Measurements from ENCODE around the gene KRTAP9-6.

- no peak for TF ChIP-seq CTCF (IDR thresholded peaks at IDR 0.05)
- no peak for TF ChIP-seq POLR2AphosphoS5 (IDR thresholded peaks at IDR 0.05)
- no peak for TF ChIP-seq EP300 (IDR thresholded peaks at IDR 0.05)
- no peak for TF ChIP-seq POLR2A (IDR thresholded peaks at IDR 0.05)
Observed at GRCh38 chr17:41296846-41297245, 31.7 kb downstream of the KRTAP9-6 start.
